CD4-positive, alpha-beta T cell treated with Interleukin-15 for 1 hour (primary cell): ENCODE measurements around the gene MAST3.

Experiments used
- DNase-seq: peaks from one replicate; pipeline ENCODE4 v3.0.0-alpha.2; 2020

MAST3 gene

DNA sequence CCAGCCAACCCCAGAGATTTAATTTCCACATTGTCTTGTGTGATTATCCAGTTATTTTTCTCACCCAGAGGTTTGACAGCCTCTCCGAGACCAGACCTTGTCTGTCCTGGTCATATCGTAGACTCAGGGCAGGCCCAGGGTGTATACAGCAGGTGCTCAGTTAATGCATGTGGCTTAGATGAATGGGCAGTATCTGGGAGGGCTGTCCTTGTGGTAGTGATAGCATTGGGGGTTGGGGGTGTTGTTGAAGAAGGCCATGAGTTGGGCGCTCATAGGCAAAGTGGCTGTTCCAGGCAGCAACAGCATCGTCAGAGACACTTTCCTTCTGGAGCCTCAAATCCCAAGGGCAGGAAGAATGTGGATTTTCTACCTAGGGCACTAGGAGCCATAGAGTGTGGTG, 16.9 kb downstream of the MAST3 start:
- DNase-seq: no peak

DNA sequence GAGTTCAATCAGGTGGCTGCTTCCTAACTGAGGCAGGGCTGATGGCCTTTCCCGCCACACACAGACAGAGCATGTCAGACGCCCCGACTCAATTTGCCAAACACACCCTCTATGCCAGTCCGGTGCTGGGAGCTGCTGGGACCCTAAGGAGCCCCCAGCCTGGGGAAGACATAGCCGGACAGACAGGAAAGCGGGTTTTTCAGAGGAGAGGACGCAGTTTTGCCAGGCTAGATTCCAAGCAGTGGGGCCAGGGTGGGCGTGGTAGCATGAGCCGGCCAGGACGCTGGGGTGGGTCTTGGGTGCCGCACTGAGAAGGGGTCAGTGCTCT, 19.8 kb downstream of the MAST3 start:
- DNase-seq: no peak

- DNase-seq: peak; percentile 96
These were observed 20.3 kb downstream of the MAST3 start for GRCh38 chr19:18117692-18118378.

DNA sequence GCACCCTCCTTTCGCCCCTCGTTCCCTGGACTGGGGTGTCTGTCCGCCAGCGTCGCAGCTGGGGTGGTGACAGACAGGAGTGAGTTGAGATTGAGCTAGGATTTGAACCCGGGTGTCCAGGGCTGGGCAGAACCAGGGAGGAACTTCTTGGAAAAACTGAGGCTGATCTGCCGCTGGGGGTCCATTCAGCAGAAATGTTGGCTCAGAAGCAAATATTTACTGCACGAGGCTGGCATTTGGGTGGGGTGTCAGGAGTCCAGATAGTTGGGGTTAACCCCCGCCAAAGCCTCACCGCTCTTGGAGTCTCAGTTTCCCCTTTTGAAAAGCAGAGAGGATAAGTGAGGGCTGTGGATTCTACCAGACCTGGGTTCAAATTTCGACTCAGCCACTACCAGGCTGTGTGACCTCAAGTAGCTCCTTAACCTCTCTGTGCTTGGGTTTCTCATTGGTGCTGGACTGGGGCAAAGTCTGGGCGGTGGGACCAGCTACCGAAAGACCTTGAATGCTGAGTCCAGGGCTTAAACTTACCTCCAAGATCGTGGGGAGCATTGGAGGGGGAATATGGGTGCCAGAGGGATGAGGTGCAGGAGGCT, 20.9 kb downstream of the MAST3 start:
- DNase-seq: no peak

- DNase-seq: peak; percentile 46
These were observed 21.6 kb downstream of the MAST3 start for GRCh38 chr19:18119013-18119716.

GRCh38 chr19:18119717-18120105, 22.1 kb downstream of the MAST3 start:
- peak; percentile 52 for DNase-seq

DNA sequence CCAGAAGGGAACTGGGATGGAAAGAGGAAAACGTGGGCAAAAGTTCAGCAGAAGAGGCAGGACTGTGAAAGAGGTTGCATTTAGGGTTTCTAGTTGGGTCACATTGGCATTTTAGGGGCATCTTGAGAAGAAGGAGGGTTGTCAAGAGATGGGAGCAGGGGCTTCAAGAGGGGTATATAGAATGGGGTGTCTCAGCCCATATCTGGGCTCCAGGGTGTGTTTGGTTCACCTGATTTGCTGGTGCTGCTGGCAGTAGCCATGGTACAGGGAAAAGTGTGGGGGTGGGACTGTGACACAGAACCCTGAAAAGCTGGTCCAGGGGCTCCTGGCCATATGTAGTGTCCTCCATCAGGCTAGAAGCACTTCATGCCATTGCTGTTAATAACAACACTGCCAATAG, 22.5 kb downstream of the MAST3 start:
- DNase-seq: no peak

DNA sequence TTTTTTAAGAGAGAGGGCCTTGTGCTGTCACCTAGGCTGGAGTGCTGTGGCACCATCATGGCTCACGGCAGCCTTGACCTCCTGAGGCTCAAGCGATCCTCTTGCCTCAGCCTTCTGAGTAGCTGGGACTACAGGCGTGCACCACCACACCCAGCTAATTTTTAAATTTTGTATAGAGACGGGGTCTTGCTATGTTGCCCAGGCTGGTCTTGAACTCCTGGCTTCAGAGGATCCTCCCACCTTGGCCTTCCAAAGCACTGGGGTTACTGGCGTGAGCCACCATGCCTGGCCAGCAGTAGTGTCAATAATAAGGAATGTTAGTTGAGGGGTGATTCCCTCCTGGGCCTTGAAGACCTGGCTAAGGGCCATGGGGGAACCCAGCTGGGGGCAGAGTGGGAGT, 23.6 kb downstream of the MAST3 start:
- no peak for DNase-seq

DNA sequence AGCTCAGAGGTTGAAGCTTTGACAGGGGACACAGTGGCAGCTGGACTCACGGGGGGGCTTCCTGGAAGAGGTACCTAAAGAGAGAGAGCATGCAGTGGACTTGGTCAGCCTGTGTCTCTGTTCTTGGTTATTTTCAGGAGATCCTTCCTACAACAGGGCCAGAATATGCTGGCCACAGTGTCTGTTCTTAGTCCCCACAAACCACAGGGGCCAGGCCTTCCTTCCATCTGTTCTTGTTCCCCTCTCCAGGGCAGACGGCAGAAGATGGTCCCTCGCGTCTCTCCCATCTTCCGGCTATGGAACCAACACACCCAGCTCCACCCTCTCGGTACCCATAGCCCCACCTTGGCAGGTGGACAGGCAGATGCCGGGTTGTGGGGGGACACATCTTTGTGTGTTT, 24.8 kb downstream of the MAST3 start:
- DNase-seq: no peak

GRCh38 chr19:18122860-18123795, 25.6 kb downstream of the MAST3 start:
- no peak for DNase-seq

DNA sequence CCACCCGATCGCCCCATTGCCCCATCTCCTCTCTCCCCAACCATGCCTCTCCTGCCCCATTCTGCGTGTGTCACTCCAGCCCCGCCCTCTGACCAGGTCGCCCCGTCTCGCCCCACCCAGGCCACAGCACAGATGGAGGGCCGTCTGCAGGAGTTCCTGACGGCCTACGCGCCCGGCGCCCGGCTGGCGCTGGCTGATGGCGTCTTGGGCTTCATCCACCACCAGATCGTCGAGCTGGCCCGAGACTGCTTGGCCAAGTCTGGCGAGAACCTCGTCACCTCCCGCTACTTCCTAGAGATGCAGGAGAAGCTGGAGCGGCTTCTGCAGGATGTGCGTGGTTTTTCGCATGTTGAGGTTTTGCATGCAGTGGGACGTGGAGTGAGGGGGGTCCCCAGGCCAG, 26.2 kb downstream of the MAST3 start:
- no peak for DNase-seq

GRCh38 chr19:18126097-18126496, 28.5 kb downstream of the MAST3 start:
- DNase-seq: no peak

GRCh38 chr19:18128044-18128443, 30.5 kb downstream of the MAST3 start:
- DNase-seq: peak; percentile 58

DNA sequence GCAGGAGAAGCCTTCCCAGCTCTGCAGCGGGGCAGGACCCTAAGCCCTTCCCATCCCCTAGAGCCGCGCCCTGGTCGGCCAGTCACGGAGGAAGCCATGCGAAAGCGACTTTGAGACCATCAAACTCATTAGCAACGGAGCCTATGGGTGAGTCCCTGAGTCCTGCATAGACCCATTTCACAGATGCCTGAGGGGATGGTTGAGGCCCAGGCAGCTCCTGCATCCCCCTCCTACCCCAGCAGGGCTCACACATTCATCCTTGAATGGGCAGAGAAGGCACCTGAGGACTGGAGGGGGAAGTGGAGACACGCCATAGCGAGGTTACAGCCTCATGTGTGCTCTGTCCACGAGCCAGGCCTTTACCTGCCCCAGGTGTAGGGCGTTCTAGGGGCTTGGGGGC, 31.2 kb downstream of the MAST3 start:
- DNase-seq: no peak

DNA sequence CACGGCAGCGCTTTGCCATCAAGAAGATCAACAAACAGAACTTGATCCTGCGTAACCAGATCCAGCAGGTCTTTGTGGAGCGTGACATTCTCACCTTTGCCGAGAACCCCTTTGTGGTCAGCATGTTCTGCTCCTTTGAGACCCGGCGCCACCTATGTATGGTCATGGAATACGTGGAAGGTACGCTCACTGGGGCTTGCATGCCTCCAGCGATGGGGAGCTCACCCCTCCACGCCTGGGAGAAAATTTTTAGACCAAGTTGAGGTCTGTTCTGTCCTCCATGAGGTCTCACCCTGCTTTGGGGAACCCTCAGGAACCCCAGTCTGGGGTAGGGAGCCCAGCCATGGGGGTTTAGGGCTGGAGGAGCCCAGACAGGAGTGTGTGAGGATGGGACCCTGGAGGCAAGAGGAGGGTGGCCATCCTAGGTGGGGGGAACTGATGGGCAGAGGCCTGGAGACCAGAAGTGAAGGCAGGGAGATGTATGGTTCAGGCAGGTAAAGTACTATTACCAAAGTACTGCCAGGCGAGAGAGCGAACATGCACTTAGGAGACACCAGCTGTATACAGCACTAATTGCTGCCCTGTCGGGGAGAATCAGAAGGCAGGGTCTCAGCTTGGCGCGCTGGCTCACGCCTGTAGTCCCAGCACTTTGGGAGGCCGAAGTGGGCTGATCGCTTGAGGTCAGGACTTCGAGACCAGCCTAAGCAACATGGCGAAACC, 33.1 kb downstream of the MAST3 start:
- DNase-seq: no peak

GRCh38 chr19:18131841-18132596, 34.4 kb downstream of the MAST3 start:
- no peak for DNase-seq

- no peak for DNase-seq
These were observed 38.4 kb downstream of the MAST3 start for GRCh38 chr19:18135712-18136584.

DNA sequence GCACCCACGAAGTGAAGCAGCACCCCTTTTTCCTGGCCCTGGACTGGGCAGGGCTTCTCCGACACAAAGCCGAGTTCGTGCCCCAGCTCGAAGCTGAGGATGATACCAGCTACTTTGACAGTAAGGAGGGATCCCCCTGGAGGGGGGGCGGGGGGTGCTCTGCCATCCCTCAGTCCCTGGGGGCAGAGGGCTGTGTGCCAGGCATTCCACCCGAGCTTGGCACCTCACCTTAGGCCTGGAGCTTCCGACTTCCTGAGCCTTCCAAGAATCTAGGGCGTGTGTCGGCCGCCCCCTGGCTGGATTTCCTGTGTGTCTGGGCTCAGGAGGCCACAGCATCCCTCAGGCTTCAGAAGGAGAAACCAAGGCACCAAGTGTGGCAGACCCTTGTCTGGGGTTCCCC, 39.7 kb downstream of the MAST3 start:
- DNase-seq: no peak

- no peak for DNase-seq
These were observed 40.2 kb downstream of the MAST3 start for GRCh38 chr19:18137657-18138339.

DNA sequence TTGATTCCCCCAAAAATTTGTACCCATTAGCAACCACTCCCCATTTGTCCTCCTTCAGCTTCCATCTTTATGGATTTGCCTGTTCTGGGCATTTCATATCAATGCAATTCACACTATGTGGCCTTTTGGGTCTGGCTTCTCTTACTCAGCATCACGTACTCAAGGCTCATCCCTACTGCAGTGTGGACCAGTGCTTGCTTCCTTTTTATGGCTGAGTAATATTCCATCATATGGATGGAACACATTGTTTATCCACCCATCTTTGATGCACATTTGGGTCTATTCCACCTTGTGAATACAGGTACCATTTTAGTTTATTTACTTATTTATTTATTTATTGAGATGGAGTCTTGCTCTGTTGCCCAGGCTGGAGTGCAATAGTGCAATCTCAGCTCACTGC, 42.9 kb downstream of the MAST3 start:
- no peak for DNase-seq
